ENCODE measurements around the gene RRBP1. TPM values are rescaled to one million over a fixed set of nuclear protein-coding genes. Genes with fewer than 3 reads are reported as not detected.
A peak's percentile ranks its signal among the peaks of the same experiment; 100 is the strongest.

RRBP1 gene
- total RNA-seq, 3 donors from 2014 or later = 49.8 to 92.4 (median 78.0) TPM

- no peak overlapping the region for H3K27ac ChIP-seq
- TF ChIP-seq, protein P1, sequence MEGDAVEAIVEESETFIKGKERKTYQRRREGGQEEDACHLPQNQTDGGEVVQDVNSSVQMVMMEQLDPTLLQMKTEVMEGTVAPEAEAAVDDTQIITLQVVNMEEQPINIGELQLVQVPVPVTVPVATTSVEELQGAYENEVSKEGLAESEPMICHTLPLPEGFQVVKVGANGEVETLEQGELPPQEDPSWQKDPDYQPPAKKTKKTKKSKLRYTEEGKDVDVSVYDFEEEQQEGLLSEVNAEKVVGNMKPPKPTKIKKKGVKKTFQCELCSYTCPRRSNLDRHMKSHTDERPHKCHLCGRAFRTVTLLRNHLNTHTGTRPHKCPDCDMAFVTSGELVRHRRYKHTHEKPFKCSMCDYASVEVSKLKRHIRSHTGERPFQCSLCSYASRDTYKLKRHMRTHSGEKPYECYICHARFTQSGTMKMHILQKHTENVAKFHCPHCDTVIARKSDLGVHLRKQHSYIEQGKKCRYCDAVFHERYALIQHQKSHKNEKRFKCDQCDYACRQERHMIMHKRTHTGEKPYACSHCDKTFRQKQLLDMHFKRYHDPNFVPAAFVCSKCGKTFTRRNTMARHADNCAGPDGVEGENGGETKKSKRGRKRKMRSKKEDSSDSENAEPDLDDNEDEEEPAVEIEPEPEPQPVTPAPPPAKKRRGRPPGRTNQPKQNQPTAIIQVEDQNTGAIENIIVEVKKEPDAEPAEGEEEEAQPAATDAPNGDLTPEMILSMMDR (IDR thresholded peaks at IDR 0.05) = no peak
- no peak for DNase-seq (ENCODE audit: low spot score in 2 of 2)
- no peaks in the 10 kb centered on the region for H3K4me1 ChIP-seq
- intact Hi-C loops (cut with DNase I; ENCODE audit: low total_unique reads) = loop anchor here (10.0 kb wide), 1 partner anchor 98 kb away; no protein-coding TSS in a partner anchor
- no peaks in the 10 kb centered on the region for H3K27me3 ChIP-seq
- no peaks in the 10 kb centered on the region for H3K36me3 ChIP-seq
- H3K9me3 ChIP-seq = no peaks in the 10 kb centered on the region
- no peak overlapping the region for H3K4me3 ChIP-seq
Measured at GRCh38 chr20:17697171-17697570, 15.1 kb upstream of the RRBP1 start.

DNA sequence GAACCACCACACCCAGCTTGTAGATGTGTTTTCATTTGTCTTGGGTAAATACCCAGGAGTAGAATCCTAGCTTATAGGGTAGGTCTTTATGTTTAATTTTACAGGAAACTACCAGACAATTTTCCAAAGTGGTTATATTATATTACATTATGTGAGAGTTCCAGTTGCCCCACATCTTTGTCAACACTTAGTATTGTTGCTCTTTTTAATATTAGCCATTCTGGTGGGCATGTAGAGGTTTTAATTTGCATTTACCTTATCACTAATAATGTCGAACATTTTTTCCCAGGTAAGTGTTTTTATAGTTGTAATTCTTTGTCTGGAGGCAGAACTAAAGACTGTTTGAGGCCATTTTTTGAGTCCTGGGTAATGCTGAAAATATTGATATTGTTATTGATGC lies 14.2 kb upstream of the RRBP1 start:
- DNase-seq (ENCODE audit: low spot score in 2 of 2) = no peak
- H3K9me3 ChIP-seq = no peaks in the 10 kb centered on the region
- no peaks in the 10 kb centered on the region for H3K36me3 ChIP-seq
- no peak overlapping the region for H3K27ac ChIP-seq
- intact Hi-C loops (cut with DNase I; ENCODE audit: low total_unique reads) = loop anchor here (10.0 kb wide), 1 partner anchor 99 kb away; no protein-coding TSS in a partner anchor
- H3K27me3 ChIP-seq = no peaks in the 10 kb centered on the region
- TF ChIP-seq POLR2AphosphoS5 (IDR thresholded peaks at IDR 0.05) (no peak), POLR2A (IDR thresholded peaks at IDR 0.05) (no peak)
- TF ChIP-seq, protein P1 (IDR thresholded peaks at IDR 0.05) = no peak
- H3K4me1 ChIP-seq = no peaks in the 10 kb centered on the region
- no peak overlapping the region for H3K4me3 ChIP-seq

DNA sequence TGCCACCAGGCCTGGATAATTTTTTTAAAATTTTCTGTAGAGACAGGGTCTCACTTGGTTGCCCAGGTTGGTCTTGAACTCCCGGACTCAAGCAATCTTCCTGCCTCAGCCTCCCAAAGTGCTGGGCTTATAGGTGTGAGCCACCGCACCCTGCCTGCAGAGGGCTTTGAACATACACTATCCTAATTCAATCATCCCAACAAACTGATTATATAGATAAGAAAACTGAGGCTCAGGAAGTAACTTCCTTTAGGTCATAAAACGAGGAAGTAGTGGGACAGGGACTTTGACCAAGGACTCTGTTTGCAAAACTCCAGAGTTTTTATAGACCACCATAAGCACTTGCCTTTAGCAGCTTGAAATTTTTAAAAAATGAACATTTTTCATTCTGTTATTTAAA lies 12.7 kb upstream of the RRBP1 start:
- TF ChIP-seq POLR2AphosphoS5 (IDR thresholded peaks at IDR 0.05) (no peak), POLR2A (IDR thresholded peaks at IDR 0.05) (no peak)
- TF ChIP-seq, protein P1 (IDR thresholded peaks at IDR 0.05) = no peak
- Histone ChIP-seq H3K27ac (no peak overlapping the region), H3K9me3 (no peaks in the 10 kb centered on the region), H3K36me3 (no peaks in the 10 kb centered on the region), H3K4me1 (no peaks in the 10 kb centered on the region), H3K4me3 (no peak overlapping the region), H3K27me3 (no peaks in the 10 kb centered on the region)
- no peak for DNase-seq (ENCODE audit: low spot score in 2 of 2)
- intact Hi-C loops (cut with DNase I; ENCODE audit: low total_unique reads) = loop anchor here (10.0 kb wide), 1 partner anchor 100 kb away; no protein-coding TSS in a partner anchor

DNA sequence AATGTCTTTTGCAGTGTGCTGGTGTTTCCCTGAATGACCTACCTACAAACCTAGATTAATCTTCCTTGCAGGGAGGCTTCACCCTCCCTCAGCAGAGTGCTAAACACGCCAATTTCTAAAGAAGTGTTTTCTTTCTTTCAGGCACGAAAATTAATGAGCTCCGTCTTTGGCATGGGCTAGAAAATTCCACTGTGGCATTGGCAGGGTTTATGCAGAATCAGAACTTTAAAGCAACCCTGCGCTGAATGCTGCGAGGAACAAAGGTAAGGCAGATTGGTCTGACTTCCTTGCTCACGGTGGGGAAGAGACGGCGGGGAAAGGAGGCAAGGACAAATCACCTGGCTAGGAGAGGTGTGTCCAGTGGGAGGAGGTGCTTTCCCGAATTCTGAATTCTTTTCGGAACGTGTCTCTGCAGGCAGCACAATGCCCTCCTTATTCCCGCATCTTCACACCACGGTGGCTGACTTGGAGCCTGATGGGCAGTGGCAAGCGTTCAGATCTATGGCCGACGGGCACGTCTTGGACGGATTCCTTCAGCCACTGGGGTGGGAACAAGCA lies 11.5 kb upstream of the RRBP1 start:
- no peaks in the 10 kb centered on the region for H3K27me3 ChIP-seq
- no peaks in the 10 kb centered on the region for H3K4me1 ChIP-seq
- intact Hi-C loops (cut with DNase I; ENCODE audit: low total_unique reads) = loop anchor here (10.0 kb wide), 1 partner anchor 101 kb away; no protein-coding TSS in a partner anchor
- no peaks in the 10 kb centered on the region for H3K36me3 ChIP-seq
- TF ChIP-seq, protein P1 (IDR thresholded peaks at IDR 0.05) = no peak
- TF ChIP-seq POLR2AphosphoS5 (IDR thresholded peaks at IDR 0.05) = peak in 1 of 3 donors; percentile 44
- DNase-seq (ENCODE audit: low spot score in 2 of 2) = peak in 1 of 2 donors; percentile 86
- H3K4me3 ChIP-seq = peak overlapping the region in 2 of 3 donors; percentile 2 to 18
- H3K9me3 ChIP-seq = no peaks in the 10 kb centered on the region
- H3K27ac ChIP-seq = peak overlapping the region; percentile 65 to 80

GRCh38 chr20:17691758-17692157 lies 9.7 kb upstream of the RRBP1 start:
- no peak for TF ChIP-seq POLR2A (IDR thresholded peaks at IDR 0.05)
- TF ChIP-seq POLR2AphosphoS5 (IDR thresholded peaks at IDR 0.05) = no peak
- no peaks in the 10 kb centered on the region for H3K9me3 ChIP-seq
- intact Hi-C loops (cut with DNase I; ENCODE audit: low total_unique reads) = loop anchor here (10.0 kb wide), 1 partner anchor 103 kb away; no protein-coding TSS in a partner anchor
- H3K4me1 ChIP-seq = no peaks in the 10 kb centered on the region
- H3K4me3 ChIP-seq = no peak overlapping the region
- no peak for DNase-seq (ENCODE audit: low spot score in 2 of 2)
- H3K27ac ChIP-seq = no peak overlapping the region
- H3K27me3 ChIP-seq = no peaks in the 10 kb centered on the region
- H3K36me3 ChIP-seq = no peaks in the 10 kb centered on the region

Data from breast epithelium (tissue), 4 donors.